PC-3 (cell line): ENCODE measurements around the gene ENO4. TPM values are rescaled to one million over a fixed set of nuclear protein-coding genes. Genes with fewer than 3 reads are reported as not detected.

Experiments
- ATAC-seq: fragments of 200-7000 bp; cut with Tn5 transposase; 2 replicates; pipeline ENCODE4 v1.9.1; 2020; ENCODE audit warnings: mild to moderate bottlenecking, moderate library complexity
- BruUV-seq: library from RNA; stranded (reverse); fragments of 400-500 nt; replicated peaks from 2 replicates; lab custom pipeline; 2021; lab: Mats Ljungman, UMichigan
- CTCF ChIA-PET: fragments of 300-600 bp; sonication (Branson Sonifier 250); formaldehyde crosslinking; loops from one replicate; lab custom pipeline; 2022; ENCODE audit warnings: antibody characterized with exemption; lab: Charles Lee
- POLR2A ChIA-PET: fragments of 300-600 bp; sonication (Branson Sonifier 250); formaldehyde crosslinking; loops from one replicate; lab custom pipeline; 2022; ENCODE audit warnings: antibody characterized with exemption; ENCODE audit not compliant: unreplicated experiment; lab: Charles Lee
- DNase-seq: peaks from one replicate; pipeline ENCODE4 v3.0.0-alpha.2; 2015
- H2AFZ ChIP-seq: fragments of 300-600 bp; sonication (generic); 2 replicates; pipeline ENCODE4 v1.6.0; 2016; ENCODE audit warnings: antibody characterized with exemption, low read length
- H3F3A ChIP-seq: fragments of 300-600 bp; sonication (generic); one replicate; pipeline ENCODE4 v1.6.0; 2017; ENCODE audit warnings: antibody characterized with exemption, low read length, control low read depth, mild to moderate bottlenecking; ENCODE audit not compliant: unreplicated experiment
- H3K27ac ChIP-seq: fragments of 300-600 bp; sonication (generic); 2 replicates; pipeline ENCODE4 v1.5.1; 2016; ENCODE audit warnings: mild to moderate bottlenecking, low read length
- H3K27me3 ChIP-seq: fragments of 300-600 bp; sonication (generic); 2 replicates; pipeline ENCODE4 v1.6.1; 2016; ENCODE audit warnings: low read length, mixed read lengths
- H3K36me3 ChIP-seq: fragments of 300-600 bp; sonication (generic); 2 replicates; pipeline ENCODE4 v1.6.1; 2016; ENCODE audit warnings: low read depth, mixed run types, low read length, mixed read lengths
- H3K4me1 ChIP-seq: fragments of 300-600 bp; sonication (generic); 2 replicates; pipeline ENCODE4 v1.5.1; 2016; ENCODE audit warnings: low read length; ENCODE audit not compliant: insufficient read depth
- H3K4me2 ChIP-seq: fragments of 300-600 bp; sonication (generic); 2 replicates; pipeline ENCODE4 v1.6.0; 2016; ENCODE audit warnings: low read length
- H3K4me3 ChIP-seq: fragments of 300-600 bp; sonication (generic); 2 replicates; pipeline ENCODE4 v1.5.1; 2016; ENCODE audit warnings: mild to moderate bottlenecking, low read length, mixed read lengths
- H3K79me2 ChIP-seq: fragments of 300-600 bp; sonication (generic); 2 replicates; pipeline ENCODE4 v1.6.1; 2017; ENCODE audit warnings: low read length, mixed read lengths
- H3K9ac ChIP-seq: fragments of 300-600 bp; sonication (generic); 2 replicates; pipeline ENCODE4 v1.6.0; 2016; ENCODE audit warnings: mild to moderate bottlenecking, low read length
- H3K9me2 ChIP-seq: fragments of 300-600 bp; sonication (generic); replicated peaks from 2 replicates; pipeline ENCODE4 v1.6.1; 2016; ENCODE audit warnings: mixed run types, low read length, mixed read lengths
- H3K9me3 ChIP-seq: fragments of 300-600 bp; sonication (generic); 2 replicates; pipeline ENCODE4 v1.6.1; 2016; ENCODE audit warnings: low read length, mixed read lengths
- H4K20me1 ChIP-seq: fragments of 300-600 bp; sonication (generic); 2 replicates; pipeline ENCODE4 v1.6.1; 2016; ENCODE audit warnings: low read length, mixed read lengths
- EZH2 ChIP-seq: fragments of 300-600 bp; sonication (generic); IDR thresholded peaks from one replicate; pipeline ENCODE4 v1.6.1; 2017; ENCODE audit warnings: antibody characterized with exemption, mild to moderate bottlenecking, low read length; ENCODE audit not compliant: unreplicated experiment
- EZH2phosphoT487 ChIP-seq: fragments of 300-600 bp; sonication (generic); IDR thresholded peaks from 2 replicates; pipeline ENCODE4 v1.6.1; 2018; ENCODE audit warnings: mild to moderate bottlenecking, antibody characterized with exemption, low read length, borderline replicate concordance
- intact Hi-C: fragments of 100-400 bp; cut with micrococcal nuclease; formaldehyde crosslinking; loops from 2 replicates; pipeline ENCODE4 v1.9.0; 2023
- total RNA-seq: library from RNA; depleted of rRNA; stranded (reverse); fragments of >200 nt; gene quantifications from 2 replicates; pipeline ENCODE4 v1.2.3, GENCODE V29; 2014
- TF ChIP-seq, protein P1 (sequence below): fragments of 300-600 bp; sonication (generic); conservative IDR thresholded peaks from 2 replicates; pipeline ENCODE4 v1.5.1; 2017; ENCODE audit warnings: antibody characterized with exemption, low read depth, mild to moderate bottlenecking, low read length

Gene ENO4
- total RNA-seq, 1 experiment from 2014 or later: not detected

DNA sequence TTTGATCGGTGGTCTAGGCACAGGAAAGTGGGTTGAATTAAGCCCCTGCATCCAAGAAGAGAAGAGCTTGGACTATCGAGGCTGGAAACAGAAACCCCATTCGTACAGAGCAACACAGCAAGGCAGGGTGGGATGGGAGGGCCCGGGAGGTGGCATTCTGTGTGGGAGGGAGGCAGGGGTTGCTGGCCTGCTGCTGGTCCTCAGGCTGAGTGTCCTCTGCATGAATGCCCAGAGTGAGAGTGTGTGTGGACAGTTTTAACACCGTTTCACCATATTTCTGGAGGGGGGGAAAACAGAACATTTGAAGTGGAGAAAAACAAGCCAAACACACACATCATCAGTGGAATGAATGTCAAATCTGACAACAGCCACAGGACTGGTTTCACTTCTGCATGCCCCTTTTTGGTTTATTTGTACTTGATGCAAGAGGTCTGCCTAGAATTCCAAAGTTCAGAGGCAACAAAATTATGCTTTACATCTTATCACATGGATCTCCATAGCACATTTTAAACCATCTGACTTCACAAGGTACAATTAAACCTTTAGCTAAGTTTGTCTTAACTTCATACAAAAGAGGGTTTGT, 11.1 kb upstream of the ENO4 start:
- CTCF ChIA-PET: no interaction called here
- H3K9me3 ChIP-seq: no peaks in the 10 kb centered on the region
- H3K4me3 ChIP-seq: no peak overlapping the region
- H3F3A ChIP-seq: no peaks in the 10 kb centered on the region
- no TSS peak for BruUV-seq
- H3K36me3 ChIP-seq: no peaks in the 10 kb centered on the region
- H4K20me1 ChIP-seq: no peaks in the 10 kb centered on the region
- H2AFZ ChIP-seq: no peak overlapping the region
- H3K27ac ChIP-seq: no peak overlapping the region
- no peaks in the 10 kb centered on the region for H3K27me3 ChIP-seq
- H3K9ac ChIP-seq: no peak overlapping the region
- H3K4me1 ChIP-seq: no peaks in the 10 kb centered on the region
- POLR2A ChIA-PET: no interaction called here
- intact Hi-C loops: loop anchor here (5.0 kb wide), 1 partner anchor 339 kb away; no protein-coding TSS in a partner anchor
- H3K79me2 ChIP-seq: no peaks in the 10 kb centered on the region
- H3K9me2 ChIP-seq: no peaks in the 10 kb centered on the region
- ATAC-seq (no peak), DNase-seq (no peak)
- TF ChIP-seq, protein P1, sequence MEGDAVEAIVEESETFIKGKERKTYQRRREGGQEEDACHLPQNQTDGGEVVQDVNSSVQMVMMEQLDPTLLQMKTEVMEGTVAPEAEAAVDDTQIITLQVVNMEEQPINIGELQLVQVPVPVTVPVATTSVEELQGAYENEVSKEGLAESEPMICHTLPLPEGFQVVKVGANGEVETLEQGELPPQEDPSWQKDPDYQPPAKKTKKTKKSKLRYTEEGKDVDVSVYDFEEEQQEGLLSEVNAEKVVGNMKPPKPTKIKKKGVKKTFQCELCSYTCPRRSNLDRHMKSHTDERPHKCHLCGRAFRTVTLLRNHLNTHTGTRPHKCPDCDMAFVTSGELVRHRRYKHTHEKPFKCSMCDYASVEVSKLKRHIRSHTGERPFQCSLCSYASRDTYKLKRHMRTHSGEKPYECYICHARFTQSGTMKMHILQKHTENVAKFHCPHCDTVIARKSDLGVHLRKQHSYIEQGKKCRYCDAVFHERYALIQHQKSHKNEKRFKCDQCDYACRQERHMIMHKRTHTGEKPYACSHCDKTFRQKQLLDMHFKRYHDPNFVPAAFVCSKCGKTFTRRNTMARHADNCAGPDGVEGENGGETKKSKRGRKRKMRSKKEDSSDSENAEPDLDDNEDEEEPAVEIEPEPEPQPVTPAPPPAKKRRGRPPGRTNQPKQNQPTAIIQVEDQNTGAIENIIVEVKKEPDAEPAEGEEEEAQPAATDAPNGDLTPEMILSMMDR: no peak
- TF ChIP-seq EZH2phosphoT487 (no peak), EZH2 (no peak)
- H3K4me2 ChIP-seq: no peak overlapping the region

DNA sequence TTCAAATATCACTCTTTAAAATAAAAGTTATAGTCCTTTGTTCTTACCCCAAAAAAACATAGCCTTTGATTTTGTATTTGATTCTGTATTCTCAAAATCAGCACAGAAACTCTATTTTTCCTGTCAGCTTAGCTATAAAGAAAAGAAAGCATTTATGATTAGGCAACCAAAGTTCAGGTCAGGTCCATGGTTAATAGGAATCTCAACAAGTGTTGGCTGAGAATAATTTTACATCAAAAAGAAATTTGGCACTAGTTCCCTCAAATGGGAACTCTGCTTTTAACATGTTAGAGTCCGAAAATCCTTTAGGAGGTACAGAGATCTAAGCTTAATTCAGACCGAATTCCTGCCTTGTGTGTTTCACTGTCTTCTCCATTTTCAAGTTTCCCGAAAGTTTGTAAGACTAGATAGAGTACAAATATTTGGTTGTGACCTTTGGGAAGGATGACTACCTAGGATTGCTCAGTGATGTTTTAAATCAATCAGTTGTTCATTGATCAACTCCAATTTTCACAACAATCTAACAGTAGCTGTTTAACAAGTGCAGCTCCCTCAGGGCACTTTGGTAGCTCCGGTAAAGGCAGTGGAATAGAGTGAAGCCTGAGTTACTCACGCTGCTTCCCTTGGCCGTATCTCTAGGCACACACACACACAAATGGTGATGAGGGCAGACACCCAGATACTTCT, 8.8 kb upstream of the ENO4 start:
- Histone ChIP-seq H2AFZ (no peak overlapping the region), H3K4me3 (no peak overlapping the region), H3K27ac (no peak overlapping the region), H3F3A (no peaks in the 10 kb centered on the region), H3K79me2 (no peaks in the 10 kb centered on the region), H3K4me2 (no peak overlapping the region), H3K9me3 (no peaks in the 10 kb centered on the region), H3K4me1 (no peaks in the 10 kb centered on the region), H3K9me2 (no peaks in the 10 kb centered on the region), H3K9ac (no peak overlapping the region), H4K20me1 (no peaks in the 10 kb centered on the region), H3K27me3 (no peaks in the 10 kb centered on the region), H3K36me3 (no peaks in the 10 kb centered on the region)
- no peak for TF ChIP-seq EZH2
- intact Hi-C loops: no loop called here
- ATAC-seq: no peak
- DNase-seq: no peak
- POLR2A ChIA-PET: no interaction called here
- no TSS peak for BruUV-seq
- CTCF ChIA-PET: interaction anchor here (0.8 kb wide), 1 partner anchor 334 kb away, joined by 4 read pairs; no protein-coding TSS in a partner anchor

DNA sequence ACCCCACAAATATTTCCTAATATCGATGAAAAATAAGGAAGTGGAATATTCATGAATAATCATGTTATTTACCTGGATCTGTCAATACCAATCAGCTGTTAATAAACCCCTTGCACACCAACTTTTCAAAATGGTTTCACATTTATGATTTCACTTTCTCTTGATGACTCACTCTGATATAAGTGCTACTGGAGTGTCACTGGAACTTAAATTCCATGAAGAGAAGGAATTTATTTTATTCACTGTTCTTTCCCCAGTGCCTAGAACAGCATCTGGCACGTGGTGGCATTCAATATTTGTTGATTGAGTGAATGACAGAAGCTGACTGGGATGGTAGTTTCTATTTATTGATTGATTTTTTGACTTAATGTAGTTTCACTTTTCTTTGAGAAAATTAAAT, 3.5 kb upstream of the ENO4 start:
- Histone ChIP-seq H3K27me3 (no peaks in the 10 kb centered on the region), H3K27ac (no peak overlapping the region), H3F3A (no peaks in the 10 kb centered on the region), H3K9me2 (no peaks in the 10 kb centered on the region), H3K9ac (no peak overlapping the region), H3K4me2 (no peak overlapping the region), H3K4me1 (peaks cover 7% of the 10 kb centered on the region), H4K20me1 (no peaks in the 10 kb centered on the region), H3K4me3 (no peak overlapping the region), H3K36me3 (no peaks in the 10 kb centered on the region), H3K79me2 (no peaks in the 10 kb centered on the region), H2AFZ (no peak overlapping the region), H3K9me3 (no peaks in the 10 kb centered on the region)
- ChIA-PET CTCF (no interaction called here), POLR2A (interaction anchor here (0.6 to 0.8 kb wide), 2 partner anchors 715 to 1369 kb away, joined by 3 read pairs; no protein-coding TSS in a partner anchor)
- BruUV-seq: no TSS peak
- intact Hi-C loops: no loop called here
- TF ChIP-seq EZH2: no peak
- TF ChIP-seq EZH2phosphoT487: no peak
- TF ChIP-seq, protein P1: no peak
- no peak for DNase-seq
- ATAC-seq: no peak
